Breast epithelium (tissue), 4 donors: ENCODE measurements around the gene CCT8. TPM values are rescaled to one million over a fixed set of nuclear protein-coding genes. Genes with fewer than 3 reads are reported as not detected.
A peak's percentile ranks its signal among the peaks of the same experiment; 100 is the strongest.

ENCODE experiments used
- DNase-seq, 2 donors: peaks; one replicate each; pipeline ENCODE4 v3.0.0-alpha.2; 2019; ENCODE audit warnings: low spot score in 2 of 2
- H3K27ac ChIP-seq, 2 donors: fragments of 200-600 bp; sonication (generic) in 1 of 2; one replicate each; pipeline ENCODE4 v1.5.1; 2016 to 2019; ENCODE audit warnings: mild to moderate bottlenecking in 1 of 2
- H3K27me3 ChIP-seq, 2 donors: fragments of 200-600 bp; sonication (generic) in 1 of 2; one replicate each; pipeline versions ENCODE4 v1.5.1 to v1.6.0; 2017 to 2019; ENCODE audit warnings: control low read depth in 1 of 2, mild to moderate bottlenecking in 1 of 2
- H3K36me3 ChIP-seq: fragments of 200-600 bp; one replicate; pipeline ENCODE4 v1.5.1; 2019
- H3K4me1 ChIP-seq, 2 donors: fragments of 200-600 bp; sonication (generic); one replicate each; pipeline ENCODE4 v1.5.1; 2016 to 2019; ENCODE audit warnings: control low read depth in 1 of 2
- H3K4me3 ChIP-seq, 3 donors: fragments of 200-600 bp; sonication (generic); 1 replicate in 2 of 3; 2 replicates in 1 of 3; pipeline ENCODE4 v1.5.1; 2016 to 2019; ENCODE audit warnings: mild to moderate bottlenecking in 3 of 3, moderate library complexity in 2 of 3
- H3K9me3 ChIP-seq, 2 donors: fragments of 200-600 bp; sonication (generic) in 1 of 2; one replicate each; pipeline ENCODE4 v1.5.1; 2016 to 2019; ENCODE audit warnings: control low read depth in 1 of 2
- POLR2A ChIP-seq: fragments of 450-650 bp; IDR thresholded peaks from one replicate; pipeline ENCODE4 v1.6.1; 2016; ENCODE audit warnings: antibody characterized with exemption, mild to moderate bottlenecking, moderate library complexity
- POLR2AphosphoS5 ChIP-seq, 3 donors: sonication (generic); formaldehyde crosslinking; IDR thresholded peaks; one replicate each; pipeline ENCODE4 v1.6.1; 2017; ENCODE audit warnings: antibody characterized with exemption in 3 of 3
- intact Hi-C: fragments of 100-400 bp; cut with DNase I; formaldehyde crosslinking; loops from one replicate; pipeline ENCODE4 v1.15.1; 2023; ENCODE audit warnings: low total_unique reads
- total RNA-seq, 3 donors: library from RNA; depleted of rRNA; stranded (reverse); fragments of >200 nt; gene quantifications; one replicate each; pipeline ENCODE4 v1.1.0, GENCODE V29; 2016
- TF ChIP-seq, protein P1 (sequence below), 3 donors: fragments of 450-650 bp; IDR thresholded peaks; one replicate each; pipeline ENCODE4 v1.5.1; 2016 to 2017; ENCODE audit warnings: antibody characterized with exemption in 3 of 3, mild to moderate bottlenecking in 3 of 3, moderate library complexity in 3 of 3

The CCT8 gene
- total RNA-seq, 3 donors from 2014 or later, result 104 to 155 (median 121) TPM

DNA sequence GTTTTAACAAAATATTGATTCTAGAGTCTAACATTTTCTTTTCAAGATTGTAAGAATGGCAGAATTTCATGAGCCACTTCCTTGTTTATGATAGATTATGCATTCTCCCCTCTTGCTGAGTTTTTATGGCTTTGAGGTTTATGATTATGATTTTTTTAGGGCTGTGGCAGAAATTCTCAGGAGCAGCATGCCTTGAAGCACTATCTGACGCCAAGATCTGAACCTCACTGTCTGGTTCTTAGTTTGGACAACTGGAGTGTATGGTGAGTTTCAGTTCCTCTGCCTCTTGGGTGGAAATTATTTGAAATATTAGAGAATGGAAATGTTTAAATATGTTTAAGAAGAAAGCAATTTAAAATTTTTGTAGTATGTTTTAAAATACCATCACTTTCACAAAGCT lies 38.8 kb downstream of the CCT8 start:
- intact Hi-C loops, result no loop called here
- Histone ChIP-seq H3K36me3 (peaks cover 6% of the 10 kb centered on the region), H3K4me1 (no peaks in the 10 kb centered on the region), H3K27me3 (no peaks in the 10 kb centered on the region), H3K27ac (no peak overlapping the region), H3K9me3 (no peaks in the 10 kb centered on the region), H3K4me3 (no peak overlapping the region)
- no peak for TF ChIP-seq POLR2AphosphoS5 (IDR thresholded peaks at IDR 0.05)
- no peak for TF ChIP-seq POLR2A
- TF ChIP-seq, protein P1, sequence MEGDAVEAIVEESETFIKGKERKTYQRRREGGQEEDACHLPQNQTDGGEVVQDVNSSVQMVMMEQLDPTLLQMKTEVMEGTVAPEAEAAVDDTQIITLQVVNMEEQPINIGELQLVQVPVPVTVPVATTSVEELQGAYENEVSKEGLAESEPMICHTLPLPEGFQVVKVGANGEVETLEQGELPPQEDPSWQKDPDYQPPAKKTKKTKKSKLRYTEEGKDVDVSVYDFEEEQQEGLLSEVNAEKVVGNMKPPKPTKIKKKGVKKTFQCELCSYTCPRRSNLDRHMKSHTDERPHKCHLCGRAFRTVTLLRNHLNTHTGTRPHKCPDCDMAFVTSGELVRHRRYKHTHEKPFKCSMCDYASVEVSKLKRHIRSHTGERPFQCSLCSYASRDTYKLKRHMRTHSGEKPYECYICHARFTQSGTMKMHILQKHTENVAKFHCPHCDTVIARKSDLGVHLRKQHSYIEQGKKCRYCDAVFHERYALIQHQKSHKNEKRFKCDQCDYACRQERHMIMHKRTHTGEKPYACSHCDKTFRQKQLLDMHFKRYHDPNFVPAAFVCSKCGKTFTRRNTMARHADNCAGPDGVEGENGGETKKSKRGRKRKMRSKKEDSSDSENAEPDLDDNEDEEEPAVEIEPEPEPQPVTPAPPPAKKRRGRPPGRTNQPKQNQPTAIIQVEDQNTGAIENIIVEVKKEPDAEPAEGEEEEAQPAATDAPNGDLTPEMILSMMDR (IDR thresholded peaks at IDR 0.05), result no peak
- DNase-seq, result no peak

DNA sequence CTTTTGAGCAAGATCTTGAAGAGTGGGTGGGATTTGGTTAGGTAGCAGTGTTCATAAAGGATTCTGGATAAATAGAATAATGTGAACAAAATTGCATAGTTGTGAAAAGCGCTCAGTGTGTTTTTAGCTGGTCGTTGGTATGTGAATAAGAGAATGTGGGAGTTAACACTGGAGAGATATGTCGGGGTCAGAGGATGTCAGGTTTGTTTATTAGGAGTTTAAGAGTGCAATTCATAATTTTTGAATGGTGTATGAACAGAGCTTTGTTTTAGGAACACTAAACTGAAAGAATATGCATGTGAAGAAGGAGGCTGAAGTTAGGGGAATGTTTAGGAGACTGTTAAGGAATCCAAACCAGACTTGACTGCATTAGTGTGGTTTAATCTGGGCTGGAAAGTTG lies 39.6 kb downstream of the CCT8 start:
- DNase-seq, result no peak
- Histone ChIP-seq H3K27me3 (no peaks in the 10 kb centered on the region), H3K4me1 (no peaks in the 10 kb centered on the region), H3K4me3 (no peak overlapping the region), H3K9me3 (no peaks in the 10 kb centered on the region), H3K27ac (no peak overlapping the region), H3K36me3 (peaks cover 6% of the 10 kb centered on the region)
- intact Hi-C loops, result no loop called here
- TF ChIP-seq POLR2A, result no peak

DNA sequence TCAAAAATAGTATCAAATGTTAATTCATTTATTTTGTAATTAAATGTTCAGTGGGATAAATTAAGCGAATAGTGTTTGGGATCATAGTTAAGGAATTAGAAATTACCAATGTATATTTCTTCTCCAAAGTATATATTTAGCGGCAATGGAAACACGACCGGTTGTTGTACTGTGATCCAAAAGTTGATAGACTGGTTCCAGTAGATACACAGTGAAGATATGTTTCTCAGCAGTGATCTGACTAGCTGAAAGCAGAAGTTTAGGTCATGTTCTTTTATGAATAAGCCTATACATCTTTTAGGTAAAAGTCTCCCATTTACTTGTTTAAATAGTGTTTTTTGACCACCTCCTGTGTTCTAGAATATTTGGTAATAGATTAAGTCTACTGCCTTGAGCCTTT lies 40.1 kb downstream of the CCT8 start:
- Histone ChIP-seq H3K9me3 (no peaks in the 10 kb centered on the region), H3K27me3 (no peaks in the 10 kb centered on the region), H3K4me1 (no peaks in the 10 kb centered on the region), H3K27ac (no peak overlapping the region), H3K4me3 (no peak overlapping the region), H3K36me3 (peaks cover 6% of the 10 kb centered on the region)
- DNase-seq, result no peak
- TF ChIP-seq POLR2AphosphoS5 (IDR thresholded peaks at IDR 0.05) (no peak), POLR2A (no peak)
- TF ChIP-seq, protein P1 (IDR thresholded peaks at IDR 0.05), result no peak
- intact Hi-C loops, result no loop called here

DNA sequence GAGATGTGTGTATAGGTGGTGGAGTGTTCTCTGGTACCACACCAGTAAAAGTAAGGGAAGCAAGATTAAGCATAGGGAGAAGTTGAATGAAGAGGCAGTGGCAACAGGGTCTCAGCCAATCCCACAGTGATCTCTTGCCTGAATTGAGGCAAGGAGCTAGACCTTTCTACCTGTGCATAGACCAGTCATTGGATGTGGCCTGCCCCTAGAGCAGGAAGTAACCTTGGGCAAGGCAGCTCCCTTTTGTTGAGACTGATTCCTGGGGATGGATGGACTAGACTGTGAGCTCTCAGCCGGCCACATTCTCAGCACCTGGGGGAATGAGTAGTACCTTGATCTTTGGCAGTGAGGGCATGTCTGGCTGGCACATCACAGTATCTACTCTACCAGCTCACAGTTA lies 42.5 kb downstream of the CCT8 start:
- intact Hi-C loops, result no loop called here
- Histone ChIP-seq H3K36me3 (no peaks in the 10 kb centered on the region), H3K9me3 (no peaks in the 10 kb centered on the region), H3K4me1 (peaks cover 0 to 2% of the 10 kb centered on the region in 2 donors), H3K27me3 (no peaks in the 10 kb centered on the region), H3K4me3 (no peak overlapping the region), H3K27ac (no peak overlapping the region)
- TF ChIP-seq POLR2AphosphoS5 (IDR thresholded peaks at IDR 0.05) (no peak), POLR2A (no peak)
- TF ChIP-seq, protein P1 (IDR thresholded peaks at IDR 0.05), result no peak
- no peak for DNase-seq

DNA sequence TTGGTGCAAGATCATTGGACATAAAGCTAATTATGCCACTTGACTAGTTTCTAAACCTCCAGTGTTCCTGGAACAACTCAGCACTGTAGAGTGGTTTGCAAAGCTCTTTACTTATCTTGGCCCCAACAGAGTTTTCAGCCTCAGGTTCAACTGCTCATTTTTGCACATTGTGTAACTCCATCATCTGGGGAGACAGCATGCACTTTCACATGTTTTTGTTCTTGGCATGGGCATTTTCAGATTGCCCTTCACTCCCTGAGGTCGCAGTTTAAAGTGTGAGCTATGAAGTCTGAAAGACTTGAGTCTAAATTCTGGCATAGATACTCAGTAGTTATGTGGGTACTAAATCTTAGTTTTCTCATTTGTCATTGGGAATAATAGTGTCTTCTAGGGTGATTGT lies 43.9 kb downstream of the CCT8 start:
- Histone ChIP-seq H3K4me1 (peaks cover 0 to 9% of the 10 kb centered on the region in 2 donors), H3K27ac (no peak overlapping the region), H3K9me3 (no peaks in the 10 kb centered on the region), H3K36me3 (no peaks in the 10 kb centered on the region), H3K27me3 (no peaks in the 10 kb centered on the region), H3K4me3 (no peak overlapping the region)
- DNase-seq, result no peak
- TF ChIP-seq, protein P1 (IDR thresholded peaks at IDR 0.05), result no peak
- TF ChIP-seq POLR2A, result no peak
- no peak for TF ChIP-seq POLR2AphosphoS5 (IDR thresholded peaks at IDR 0.05)
- intact Hi-C loops, result no loop called here

DNA sequence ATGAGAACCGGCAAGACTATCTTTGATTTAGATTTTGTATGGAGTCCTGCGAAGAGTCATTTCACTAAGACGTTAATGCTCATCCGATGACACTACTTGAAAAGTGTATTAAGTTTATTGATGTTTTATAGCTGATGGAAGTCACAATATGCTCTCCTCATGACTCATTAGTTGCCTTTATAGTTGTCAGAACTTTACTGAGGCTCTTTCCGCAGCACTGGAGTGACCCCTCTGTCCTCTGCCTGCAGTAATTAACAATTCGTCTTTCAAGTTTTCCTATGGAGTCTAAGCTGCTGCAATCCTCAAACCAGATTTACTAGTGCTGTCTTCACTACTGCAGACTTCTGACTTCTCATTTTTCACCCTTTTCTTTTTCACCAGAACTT lies 48.1 kb downstream of the CCT8 start:
- DNase-seq, result no peak
- Histone ChIP-seq H3K27ac (peak overlapping the region; percentile 96 to 98), H3K9me3 (no peaks in the 10 kb centered on the region), H3K36me3 (no peaks in the 10 kb centered on the region), H3K4me1 (peaks cover 0 to 9% of the 10 kb centered on the region in 2 donors), H3K27me3 (no peaks in the 10 kb centered on the region), H3K4me3 (peak overlapping the region; percentile 65 to 82 (median 74))
- intact Hi-C loops, result no loop called here
- TF ChIP-seq POLR2A, result no peak
- TF ChIP-seq, protein P1 (IDR thresholded peaks at IDR 0.05), result no peak
- TF ChIP-seq POLR2AphosphoS5 (IDR thresholded peaks at IDR 0.05), result no peak
